ENCODE results near the gene FAM3C. TPM values are rescaled to one million over a fixed set of nuclear protein-coding genes. Genes with fewer than 3 reads are reported as not detected.

Gene FAM3C
- total RNA-seq, 1 experiment from 2014 or later: 83.5 TPM

- no peak for DNase-seq (ENCODE audit: low read depth)
Observed at GRCh38 chr7:121382473-121382872, 13.6 kb downstream of the FAM3C start.

GRCh38 chr7:121379930-121380329 is 16.2 kb downstream of the FAM3C start:
- no peak for DNase-seq (ENCODE audit: low read depth)

GRCh38 chr7:121376979-121377378 is 19.1 kb downstream of the FAM3C start:
- no peak for DNase-seq (ENCODE audit: low read depth)

- no peak for DNase-seq (ENCODE audit: low read depth)
Observed at GRCh38 chr7:121373177-121373576, 22.9 kb downstream of the FAM3C start.

- no peak for DNase-seq (ENCODE audit: low read depth)
Observed at GRCh38 chr7:121372376-121373010, 23.6 kb downstream of the FAM3C start.

GRCh38 chr7:121371883-121372282 is 24.2 kb downstream of the FAM3C start:
- DNase-seq (ENCODE audit: low read depth): no peak

- DNase-seq (ENCODE audit: low read depth): no peak
Observed at GRCh38 chr7:121371367-121371766, 24.7 kb downstream of the FAM3C start.

GRCh38 chr7:121369462-121369861 is 26.6 kb downstream of the FAM3C start:
- no peak for DNase-seq (ENCODE audit: low read depth)

GRCh38 chr7:121366852-121367431 is 29.2 kb downstream of the FAM3C start:
- peak; percentile 21 for DNase-seq (ENCODE audit: low read depth)

GRCh38 chr7:121360564-121360963 is 35.5 kb downstream of the FAM3C start:
- peak; percentile 8 for DNase-seq (ENCODE audit: low read depth)

- DNase-seq (ENCODE audit: low read depth): no peak
Observed at GRCh38 chr7:121355574-121355973, 40.5 kb downstream of the FAM3C start.

GRCh38 chr7:121352323-121352722 is 43.8 kb downstream of the FAM3C start:
- DNase-seq (ENCODE audit: low read depth): no peak

- no peak for DNase-seq (ENCODE audit: low read depth)
Observed at GRCh38 chr7:121351682-121352081, 44.4 kb downstream of the FAM3C start.

GRCh38 chr7:121344497-121344896 is 51.6 kb downstream of the FAM3C start:
- DNase-seq (ENCODE audit: low read depth): no peak

- DNase-seq (ENCODE audit: low read depth): no peak
Observed at GRCh38 chr7:121344093-121344492, 52.0 kb downstream of the FAM3C start.

GRCh38 chr7:121343302-121343701 is 52.8 kb downstream of the FAM3C start:
- no peak for DNase-seq (ENCODE audit: low read depth)

- no peak for DNase-seq (ENCODE audit: low read depth)
Observed at GRCh38 chr7:121342631-121343030, 53.5 kb downstream of the FAM3C start.

- no peak for DNase-seq (ENCODE audit: low read depth)
Observed at GRCh38 chr7:121341933-121342332, 54.2 kb downstream of the FAM3C start.

GRCh38 chr7:121339082-121339481 is 57.0 kb downstream of the FAM3C start:
- DNase-seq (ENCODE audit: low read depth): no peak

GRCh38 chr7:121337398-121337797 is 58.7 kb downstream of the FAM3C start:
- DNase-seq (ENCODE audit: low read depth): peak; percentile 27

GRCh38 chr7:121336579-121336978 is 59.5 kb downstream of the FAM3C start:
- DNase-seq (ENCODE audit: low read depth): no peak

- DNase-seq (ENCODE audit: low read depth): no peak
Observed at GRCh38 chr7:121334875-121335648, 61.0 kb downstream of the FAM3C start.

GRCh38 chr7:121334376-121334775 is 61.7 kb downstream of the FAM3C start:
- no peak for DNase-seq (ENCODE audit: low read depth)

Data from HT1080 (cell line).